GM03348 (cell line): Measurements from ENCODE around the gene ITGA5.
A peak's percentile ranks its signal among the peaks of the same experiment; 100 is the strongest.
"Not testable (repeated sequence)": the region's sequence is repeated elsewhere in the genome, so short reads cannot be mapped to it uniquely, and the experiment has no call there.

Experiments used
- DNase-seq: peaks from one replicate; pipeline ENCODE4 v3.0.0; 2012; ENCODE audit warnings: low spot score

Gene ITGA5

DNA sequence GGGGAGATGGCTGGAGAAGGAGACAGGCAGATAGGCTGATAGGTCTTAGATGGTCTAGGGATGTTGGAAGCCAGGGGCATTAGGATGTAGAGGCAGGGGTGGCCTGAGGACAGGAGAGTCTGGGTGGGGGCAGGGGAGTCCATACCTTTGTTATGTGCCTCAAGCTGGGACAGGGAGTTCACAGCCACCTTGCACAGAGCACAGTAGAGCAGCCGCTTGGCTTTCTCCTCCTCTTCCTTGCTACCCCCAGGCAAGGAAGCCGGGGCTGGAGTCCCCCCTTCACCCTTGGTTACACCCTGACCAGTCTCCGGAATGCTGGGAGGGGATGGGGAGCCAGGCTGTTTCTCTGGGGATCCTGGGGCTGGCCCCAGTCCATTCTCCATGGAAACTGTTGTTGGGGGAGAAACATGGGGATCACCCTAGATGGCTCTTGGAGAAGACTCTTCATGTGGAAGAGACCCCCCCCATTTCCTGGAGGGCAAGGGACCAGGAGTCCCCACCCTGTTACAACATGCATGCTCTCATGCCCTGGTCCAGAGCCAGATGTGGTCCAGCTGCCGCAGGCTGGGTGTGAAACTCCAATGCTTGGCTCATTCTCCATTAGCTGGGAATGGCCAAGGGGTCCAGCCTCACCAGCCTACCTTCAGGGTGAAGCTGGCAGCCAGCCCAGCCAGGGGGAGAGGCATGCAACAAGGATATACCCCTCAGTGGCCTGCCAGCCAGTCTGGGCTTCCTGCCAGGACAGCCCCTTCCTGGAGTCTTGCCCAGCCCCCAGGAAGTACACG is 47.5 kb downstream of the ITGA5 start:
- no peak for DNase-seq

DNA sequence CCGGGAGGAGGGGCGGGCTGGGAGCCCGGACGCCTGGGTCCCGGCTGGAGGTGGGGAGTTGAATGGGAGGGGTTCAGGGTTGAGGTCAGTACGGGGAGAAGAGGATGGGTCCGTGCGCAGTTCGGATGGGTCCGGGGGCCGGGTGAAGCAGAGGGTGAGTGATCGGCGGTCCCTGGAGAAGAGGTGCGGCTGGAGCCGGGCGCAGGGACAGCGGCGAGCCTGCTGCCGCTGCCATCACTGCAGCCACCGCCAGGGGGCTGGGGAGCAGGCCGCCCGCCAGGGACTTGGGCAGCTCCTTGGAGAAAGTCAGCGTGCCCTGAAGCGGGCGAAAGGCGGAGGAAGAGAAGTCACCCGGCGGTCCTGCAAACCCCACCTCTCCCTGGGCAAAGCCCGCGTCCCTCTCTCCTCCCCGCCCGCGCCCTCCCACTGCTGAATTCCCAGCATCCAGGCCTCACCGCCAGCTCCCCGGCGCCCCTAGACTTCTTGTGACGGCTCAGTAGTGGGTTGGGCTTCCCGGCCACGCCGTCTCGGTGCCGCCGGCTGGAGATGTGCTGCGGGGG is 48.8 kb downstream of the ITGA5 start:
- peak; percentile 92 for DNase-seq

DNA sequence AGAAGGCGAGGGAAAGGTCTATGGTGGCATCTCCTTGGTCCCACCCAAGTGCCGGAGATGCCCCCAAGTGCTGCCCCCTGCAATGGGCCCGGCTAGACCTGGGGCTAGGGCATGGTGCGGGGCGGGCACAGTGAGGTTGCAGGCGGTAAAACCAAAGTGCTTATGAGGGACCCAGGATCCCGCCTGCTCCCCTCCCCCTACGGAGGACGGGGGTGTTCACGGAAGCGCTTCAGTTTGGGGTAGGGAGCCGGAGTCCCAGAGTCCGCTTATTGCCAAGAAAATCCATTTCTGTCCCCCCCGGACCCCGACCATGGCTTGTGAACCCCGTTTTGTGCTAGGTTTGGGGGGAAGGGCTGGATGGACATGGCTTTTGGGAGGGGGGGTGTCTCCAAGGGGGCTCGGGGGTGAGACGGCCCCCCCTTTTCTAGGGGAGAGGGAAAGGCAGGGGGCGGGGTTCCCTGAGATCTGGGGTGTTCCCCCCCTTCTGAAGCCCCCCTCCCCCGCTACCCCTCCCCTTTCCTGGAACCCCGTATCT is 49.4 kb downstream of the ITGA5 start:
- DNase-seq: no peak

DNA sequence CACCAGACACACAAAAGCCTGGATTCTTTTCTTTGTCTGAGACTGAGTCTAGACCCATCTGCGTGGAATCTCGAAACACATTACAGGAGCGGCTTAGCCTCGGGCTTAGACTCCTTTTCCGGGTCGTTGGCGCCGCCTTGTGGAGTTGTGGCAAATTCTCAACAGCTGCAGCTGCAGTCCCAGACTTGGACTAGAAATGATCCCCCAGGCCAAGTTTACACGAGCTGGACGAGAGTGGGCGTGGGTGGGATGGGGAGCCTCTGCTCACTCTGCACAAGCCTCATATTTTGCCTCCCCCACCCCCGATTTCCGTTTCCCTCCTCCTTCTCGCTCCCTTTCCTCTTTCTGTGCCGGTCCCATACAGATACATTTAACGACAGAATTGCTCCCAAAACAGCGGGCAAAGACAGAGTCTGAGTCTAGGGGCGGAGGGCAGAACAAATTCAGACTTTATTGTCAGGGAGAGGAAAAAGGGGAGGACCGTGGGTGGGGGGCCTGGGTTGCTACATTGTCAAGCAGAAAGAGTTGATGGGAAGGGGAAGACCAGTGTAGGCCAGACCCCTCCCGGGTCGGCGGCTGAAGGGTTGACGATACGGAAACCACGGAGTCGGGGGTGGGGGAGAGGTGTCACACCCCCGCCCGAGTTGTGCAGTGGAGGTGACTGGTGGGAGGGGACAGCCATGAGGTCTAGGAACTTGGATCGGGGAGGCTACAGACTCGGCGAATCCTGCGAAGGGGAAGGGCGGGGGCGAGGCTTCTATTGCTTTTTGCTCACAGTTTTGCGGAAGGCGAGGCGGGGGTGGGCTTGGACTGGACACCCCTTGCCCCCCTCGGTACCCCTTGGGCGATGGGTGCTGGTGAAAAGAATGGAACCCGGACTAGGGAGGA is 50.1 kb downstream of the ITGA5 start:
- peak; percentile 85 for DNase-seq

DNA sequence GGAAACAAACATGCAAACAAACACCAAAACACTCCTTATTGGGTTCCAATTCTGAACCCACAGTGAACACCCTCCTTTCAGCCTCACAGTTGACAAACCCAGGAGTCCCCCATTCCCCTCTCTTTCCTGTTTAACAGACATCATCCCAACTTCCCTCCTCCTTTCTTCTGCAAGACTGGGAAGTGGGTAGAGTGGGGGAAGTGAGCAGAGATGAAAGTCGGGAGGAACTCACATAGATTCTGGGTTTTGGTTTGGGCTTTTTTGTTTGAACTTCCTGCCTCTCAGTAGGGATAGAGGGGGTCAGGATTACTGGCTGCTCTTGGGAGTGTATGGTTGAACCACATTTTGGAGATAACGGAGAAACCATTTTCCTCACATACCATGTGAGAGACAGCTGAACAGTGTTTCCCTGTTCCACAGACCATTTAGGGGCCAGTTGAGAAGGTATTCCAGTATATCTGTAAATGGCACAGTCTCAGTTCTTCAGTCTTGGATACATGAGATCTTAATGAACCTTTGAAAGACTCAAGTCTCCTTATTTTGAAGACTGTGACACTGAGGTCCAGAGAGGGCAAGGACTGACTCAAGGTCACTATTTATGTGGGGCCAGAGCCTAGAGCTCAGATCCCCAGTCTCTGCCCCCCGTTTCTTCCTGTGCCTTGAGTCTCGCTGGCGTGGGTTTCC is 50.9 kb downstream of the ITGA5 start:
- no peak for DNase-seq

DNA sequence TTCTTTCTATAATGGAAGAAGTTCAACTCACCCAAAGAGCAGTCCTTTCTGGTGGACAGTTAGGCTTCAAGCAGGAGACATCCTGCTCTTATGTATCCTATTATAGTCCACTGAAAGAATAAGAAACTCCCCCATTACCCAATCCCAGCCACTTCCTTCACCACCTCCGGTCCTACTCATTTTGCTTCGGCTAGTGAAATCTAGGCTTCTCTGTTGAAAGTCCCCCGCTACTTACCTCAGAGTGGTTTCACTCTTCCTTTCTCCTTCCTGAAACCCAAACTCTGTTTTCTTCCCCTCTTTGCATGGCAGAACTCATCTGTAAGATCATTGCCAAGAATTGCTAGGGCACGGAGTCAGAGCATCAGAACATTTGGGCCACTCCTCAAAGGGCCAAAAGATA is 54.7 kb downstream of the ITGA5 start, which contains the start of gene GPR84:
Gene GPR84, minus strand, starts transcription at position 74 of the 400 bp plus-strand sequence. CDS start 635 bp downstream, outside the sequence.
- DNase-seq: no peak

DNA sequence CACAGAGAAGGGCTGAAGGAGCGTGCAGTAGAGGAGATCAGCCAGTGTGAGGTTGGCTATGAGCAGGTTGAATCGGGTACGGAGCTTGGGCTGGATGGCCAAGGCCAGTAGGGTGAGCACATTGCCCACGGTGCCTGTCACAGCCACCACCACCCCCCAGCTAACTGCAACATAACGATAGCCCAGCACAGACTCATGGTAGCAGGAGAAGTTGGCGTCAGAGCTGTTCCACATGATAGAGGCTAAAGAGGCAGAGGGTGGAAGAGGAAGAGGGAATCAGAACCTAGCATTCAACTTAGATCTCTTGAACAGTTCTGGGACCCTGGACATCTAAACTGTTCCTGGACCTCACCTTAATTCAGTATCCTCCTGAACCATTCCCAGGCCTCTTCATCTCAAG is 55.4 kb downstream of the ITGA5 start:
- no peak for DNase-seq

DNA sequence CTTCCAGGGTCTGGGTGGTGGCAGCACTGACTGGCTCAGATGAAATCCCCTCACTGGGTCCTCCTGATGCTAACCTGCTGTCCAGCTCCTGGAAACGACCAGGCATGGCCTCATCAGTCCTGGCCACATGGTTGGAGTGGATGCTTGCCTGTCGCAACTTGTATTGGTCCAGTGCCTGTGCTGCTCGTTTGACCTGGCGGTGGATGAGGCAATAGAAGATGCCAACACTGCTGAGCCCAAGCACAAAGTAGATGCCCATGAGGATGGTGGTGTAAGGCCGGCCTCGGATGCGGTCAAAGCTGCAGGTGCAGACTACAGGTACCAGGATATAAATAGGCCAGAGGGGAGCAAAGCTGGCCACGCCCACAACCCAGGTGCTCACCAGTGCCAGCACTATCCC is 56.0 kb downstream of the ITGA5 start:
- no peak for DNase-seq

DNA sequence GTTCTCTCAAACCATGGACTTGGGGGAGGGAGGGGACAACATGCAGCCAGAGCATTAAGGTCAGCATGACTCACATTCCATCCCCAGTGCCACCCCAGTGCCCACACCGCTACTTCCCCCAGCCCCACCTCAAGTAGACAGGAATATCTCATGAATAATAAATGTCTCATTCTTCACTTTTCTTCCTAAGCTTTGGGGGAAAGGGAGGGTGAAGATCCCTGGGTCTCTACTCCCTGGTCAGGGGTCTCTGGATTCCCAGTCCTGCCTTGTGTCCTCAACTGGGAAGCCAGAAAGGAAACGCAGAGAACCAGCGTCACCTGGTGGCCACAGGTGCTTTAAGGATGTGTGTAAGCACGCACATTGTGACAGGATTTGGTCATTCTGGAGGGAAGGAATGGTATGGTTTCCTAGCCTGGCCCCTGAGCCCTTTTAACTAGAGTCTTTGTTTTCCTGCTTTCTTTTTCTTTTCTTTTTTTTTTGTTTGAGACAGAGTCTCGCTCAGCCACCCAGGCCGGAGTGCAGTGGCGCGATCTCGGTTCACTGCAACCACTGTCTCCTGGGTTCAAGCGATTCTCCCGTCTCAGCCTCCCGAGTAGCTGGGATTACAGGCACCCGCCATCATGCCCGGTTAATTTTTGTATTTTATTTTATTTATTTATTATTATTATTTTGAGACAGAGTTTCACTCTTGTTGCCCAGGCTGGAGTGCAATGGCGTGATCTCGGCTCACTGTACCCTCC is 58.2 kb downstream of the ITGA5 start:
- peak; percentile 58 for DNase-seq

DNA sequence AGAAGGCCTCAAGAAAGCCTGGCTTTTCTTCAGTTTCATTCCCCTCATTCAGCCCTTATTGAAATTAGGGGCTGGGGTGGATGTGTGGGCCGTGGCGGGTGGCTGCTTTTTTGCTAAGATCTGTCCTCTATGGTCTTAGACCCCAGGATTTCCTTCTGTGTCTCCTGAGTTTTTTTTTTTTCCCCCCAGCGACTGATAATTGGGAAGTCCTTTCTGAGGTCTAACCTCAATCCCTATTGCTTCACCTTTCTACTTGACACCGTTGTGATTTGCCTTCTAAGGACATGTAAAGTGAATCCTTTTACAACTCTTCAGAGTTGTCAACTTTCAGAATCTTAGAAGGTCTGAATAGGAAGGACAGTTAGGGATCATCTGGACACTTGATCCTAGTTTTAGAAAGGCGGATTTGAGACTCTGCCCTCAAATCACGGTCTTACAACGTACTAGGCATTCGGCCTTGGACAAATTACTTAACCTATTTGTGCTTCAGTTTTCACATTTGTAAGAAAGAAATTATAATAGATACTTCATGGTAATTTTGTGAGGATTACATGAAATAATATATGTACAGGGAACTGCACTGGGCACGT is 59.2 kb downstream of the ITGA5 start:
- DNase-seq: no peak

DNA sequence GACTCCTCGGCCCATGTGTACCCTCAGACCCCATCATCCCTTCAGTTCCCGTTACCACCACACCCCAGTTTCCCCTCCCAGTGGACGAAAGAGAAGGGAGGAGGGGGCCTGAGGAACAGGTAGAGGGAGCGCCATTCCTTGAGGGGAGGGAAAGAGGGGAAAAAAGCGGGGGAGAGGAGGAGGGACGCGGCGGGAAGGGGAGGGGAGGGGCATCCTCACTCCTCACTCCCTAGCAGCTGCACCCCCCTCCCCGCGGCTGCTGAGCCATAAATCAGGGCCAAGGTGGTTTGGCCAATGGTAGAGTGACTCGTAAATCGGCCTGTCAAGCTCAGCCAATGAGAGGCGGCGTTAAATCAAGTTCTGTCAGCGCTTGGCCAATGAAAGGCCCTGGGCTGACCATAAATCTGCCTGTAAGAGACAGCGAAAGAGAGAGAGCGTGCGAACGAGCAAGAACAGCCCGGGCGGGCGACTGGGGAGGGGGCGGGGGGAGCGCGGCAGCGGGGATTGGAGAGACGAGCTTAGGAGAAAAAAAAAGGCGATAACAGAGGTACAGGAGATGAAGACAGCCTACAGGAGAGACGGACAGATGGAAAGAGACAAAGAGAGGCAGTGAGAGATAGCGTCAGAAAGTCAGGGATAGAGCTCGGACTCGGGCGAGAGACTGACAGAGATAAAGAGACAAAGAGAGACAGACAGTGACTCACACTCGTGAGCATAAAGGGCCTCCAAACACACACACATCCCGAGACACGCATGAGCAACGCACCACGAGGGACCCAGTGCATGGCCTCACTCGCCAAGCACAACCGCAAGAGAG is 59.9 kb downstream of the ITGA5 start:
- DNase-seq: peak; percentile 95

DNA sequence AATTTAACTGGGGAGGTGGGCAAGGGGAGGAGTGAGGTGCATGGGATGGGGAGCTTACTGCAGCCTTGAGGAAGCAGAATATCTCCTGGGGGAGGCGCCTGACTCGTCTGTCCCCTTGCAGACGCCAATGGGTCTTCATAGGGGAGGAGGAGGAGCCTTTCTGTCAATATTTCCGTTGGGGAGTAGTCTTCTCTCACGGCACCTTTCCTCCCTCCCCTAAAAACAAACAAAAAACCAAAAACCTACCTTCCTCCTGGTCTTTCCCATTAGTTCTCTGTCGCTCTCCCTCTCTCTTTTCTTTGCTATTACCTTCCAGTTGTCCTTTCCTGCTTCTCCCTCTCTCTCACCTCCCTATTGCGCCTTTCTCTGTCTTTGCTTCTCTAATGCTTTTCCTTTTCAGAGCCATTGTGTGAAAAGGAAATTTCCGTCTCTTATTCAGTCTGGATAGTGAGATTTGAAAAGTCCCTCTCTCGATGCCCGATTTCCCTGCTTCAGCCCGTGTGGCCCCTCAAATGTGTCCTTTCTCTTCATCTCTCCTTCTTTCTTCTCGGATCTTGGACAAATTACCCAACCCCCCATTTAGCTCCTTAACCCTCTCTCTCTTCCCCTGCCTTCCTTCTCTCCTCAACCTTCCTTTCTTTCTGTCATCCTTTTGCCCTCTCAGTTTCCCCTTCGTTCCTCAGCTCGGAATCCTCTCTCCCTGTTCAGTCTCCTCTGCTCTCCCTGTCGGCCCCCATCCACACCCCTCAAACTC is 60.7 kb downstream of the ITGA5 start:
- peak; percentile 42 for DNase-seq

DNA sequence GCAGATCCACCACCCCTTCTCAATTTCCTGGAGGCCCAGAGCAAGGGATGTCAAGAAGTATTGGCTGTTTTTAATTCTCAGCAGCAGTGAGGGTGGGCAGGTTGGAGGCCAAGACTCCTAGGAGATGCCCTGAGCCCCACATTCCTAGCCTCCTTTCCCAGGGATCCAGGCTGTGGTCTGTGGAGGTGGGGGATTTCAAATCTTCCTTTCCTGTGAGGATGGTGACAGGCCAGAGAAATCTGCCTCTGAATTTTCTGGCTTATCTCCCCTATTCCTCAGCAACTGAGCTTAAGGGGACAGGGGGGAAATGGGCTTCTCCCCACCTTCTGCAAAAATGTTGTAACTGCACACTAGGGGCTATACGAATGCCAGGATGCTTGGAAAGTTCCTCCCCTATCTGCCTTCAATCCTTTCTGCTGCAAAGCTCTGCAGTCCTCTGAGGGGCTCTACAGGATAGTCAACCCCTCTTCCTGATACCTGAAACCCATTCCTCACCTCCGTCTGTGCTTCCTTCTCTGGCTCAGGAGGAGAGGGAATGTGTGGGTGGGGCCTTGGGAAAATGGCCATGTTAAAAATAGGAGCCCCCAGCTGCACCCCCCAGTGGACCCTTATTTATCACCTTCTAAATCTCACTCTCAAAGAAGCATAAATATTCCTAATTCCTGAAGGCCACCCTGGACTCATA is 61.4 kb downstream of the ITGA5 start:
- DNase-seq: no peak

DNA sequence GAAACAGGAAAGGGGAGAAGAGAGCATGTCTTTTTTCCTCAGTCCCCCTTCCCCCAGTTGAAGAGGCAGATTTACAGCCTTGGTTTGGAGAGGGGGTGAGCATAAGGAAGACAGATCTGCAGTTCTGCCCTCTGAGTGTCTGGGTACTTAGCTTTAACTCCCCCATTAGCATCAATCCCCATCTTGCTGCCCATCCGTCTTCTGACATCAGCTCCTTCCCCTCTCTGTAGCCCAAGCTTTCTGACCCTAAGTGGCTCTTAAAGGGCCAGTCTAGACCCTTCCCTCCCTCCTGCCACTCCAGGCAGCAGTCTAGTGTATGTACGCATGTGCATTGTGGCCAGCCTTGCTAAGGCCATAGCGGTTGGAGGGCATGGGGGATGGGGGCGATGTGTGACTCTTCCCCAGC is 62.1 kb downstream of the ITGA5 start:
- DNase-seq: no peak

DNA sequence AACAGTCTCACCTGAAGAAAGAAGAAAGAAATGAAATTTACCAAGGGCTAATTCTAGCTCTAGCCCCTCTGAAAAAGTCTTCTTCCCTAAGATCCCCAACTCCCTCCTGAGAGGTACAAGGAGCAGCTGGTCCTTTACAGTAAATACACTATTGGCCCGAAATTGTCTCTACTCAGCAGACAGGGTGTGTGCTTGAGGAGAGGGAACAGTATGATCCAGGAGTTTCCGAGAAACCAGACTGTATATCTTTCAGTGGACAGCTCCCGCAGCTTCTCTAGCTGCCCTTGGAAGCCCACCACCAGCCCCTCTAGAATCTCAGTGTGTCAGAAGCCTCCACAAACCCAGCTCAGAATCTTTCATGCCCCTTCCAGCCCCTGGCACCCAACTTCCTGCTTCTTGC is 62.8 kb downstream of the ITGA5 start:
- DNase-seq: no peak

DNA sequence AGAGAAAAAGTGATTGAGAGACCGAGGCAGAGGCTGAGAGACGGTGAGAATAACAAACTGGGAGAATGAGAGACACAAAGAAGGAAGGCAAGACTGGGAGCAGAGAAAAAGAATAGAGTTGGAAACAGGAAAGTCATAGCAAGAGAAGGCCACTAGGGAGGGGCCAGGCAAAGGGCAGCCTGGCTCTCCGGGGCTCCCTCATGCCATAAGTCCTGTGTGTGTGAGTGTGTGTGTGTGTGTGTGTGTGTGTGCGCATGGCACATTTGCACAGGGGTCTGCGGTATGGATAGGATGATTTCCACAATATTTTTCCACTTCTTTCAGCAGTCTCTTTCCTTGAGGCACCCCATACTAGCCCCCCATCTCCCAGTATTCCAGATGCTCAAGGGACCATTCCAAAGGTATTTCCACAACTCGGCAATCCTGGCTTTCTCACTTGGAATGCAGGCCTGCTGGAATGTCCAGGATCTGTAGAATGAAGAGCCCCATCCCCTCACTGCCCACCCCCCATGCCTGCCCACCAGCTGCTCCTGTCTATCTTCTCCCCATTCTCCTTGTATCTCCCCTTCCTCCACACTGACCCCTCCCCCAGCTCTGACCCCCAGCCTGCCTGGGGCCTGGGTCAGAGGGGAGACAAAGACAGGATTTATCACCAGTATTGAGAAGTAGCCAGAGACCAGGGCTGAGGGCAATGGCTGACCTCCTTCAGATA is 63.8 kb downstream of the ITGA5 start:
- DNase-seq: no peak

DNA sequence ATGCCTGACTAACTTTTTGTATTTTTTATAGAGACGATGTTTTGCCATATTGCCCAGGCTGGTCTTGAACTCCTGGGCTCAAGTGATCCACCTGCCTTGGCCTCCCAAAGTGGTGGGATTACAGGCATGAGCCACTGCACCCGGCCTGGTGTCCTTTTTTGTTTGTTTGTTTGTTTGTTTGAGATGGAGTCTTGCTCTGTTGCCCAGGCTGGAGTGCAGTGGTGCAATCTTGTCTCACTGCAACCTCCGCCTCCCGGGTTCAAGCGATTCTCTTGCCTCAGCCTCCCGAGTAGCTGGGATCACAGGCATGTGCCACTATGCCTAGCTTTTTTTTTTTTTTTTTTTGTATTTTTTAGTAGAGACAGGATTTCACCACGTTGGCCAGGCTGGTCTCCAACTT is 64.8 kb downstream of the ITGA5 start:
- DNase-seq: not testable (repeated sequence)
